Rectal smooth muscle tissue (tissue), 1 donor: Measurements from ENCODE around the gene PRX.
"Not testable (repeated sequence)": the region's sequence is repeated elsewhere in the genome, so short reads cannot be mapped to it uniquely, and the experiment has no call there.

ENCODE experiments used
- H3K27ac ChIP-seq: one replicate; pipeline ENCODE4 v1.7.0; 2013; ENCODE audit warnings: low read depth, low read length, inconsistent platforms
- H3K27me3 ChIP-seq: one replicate; pipeline ENCODE4 v1.7.0; 2013; ENCODE audit warnings: low read length; ENCODE audit not compliant: control insufficient read depth, insufficient read depth
- H3K36me3 ChIP-seq: one replicate; pipeline ENCODE4 v1.7.0; 2013; ENCODE audit warnings: low read length; ENCODE audit not compliant: control insufficient read depth, insufficient read depth
- H3K4me1 ChIP-seq: one replicate; pipeline ENCODE4 v1.7.0; 2013; ENCODE audit warnings: low read length; ENCODE audit not compliant: control insufficient read depth, insufficient read depth
- H3K4me3 ChIP-seq: one replicate; pipeline ENCODE4 v1.7.0; 2013; ENCODE audit warnings: low read length
- H3K9ac ChIP-seq: one replicate; pipeline ENCODE4 v1.7.0; 2013; ENCODE audit warnings: low read length

PRX gene

DNA sequence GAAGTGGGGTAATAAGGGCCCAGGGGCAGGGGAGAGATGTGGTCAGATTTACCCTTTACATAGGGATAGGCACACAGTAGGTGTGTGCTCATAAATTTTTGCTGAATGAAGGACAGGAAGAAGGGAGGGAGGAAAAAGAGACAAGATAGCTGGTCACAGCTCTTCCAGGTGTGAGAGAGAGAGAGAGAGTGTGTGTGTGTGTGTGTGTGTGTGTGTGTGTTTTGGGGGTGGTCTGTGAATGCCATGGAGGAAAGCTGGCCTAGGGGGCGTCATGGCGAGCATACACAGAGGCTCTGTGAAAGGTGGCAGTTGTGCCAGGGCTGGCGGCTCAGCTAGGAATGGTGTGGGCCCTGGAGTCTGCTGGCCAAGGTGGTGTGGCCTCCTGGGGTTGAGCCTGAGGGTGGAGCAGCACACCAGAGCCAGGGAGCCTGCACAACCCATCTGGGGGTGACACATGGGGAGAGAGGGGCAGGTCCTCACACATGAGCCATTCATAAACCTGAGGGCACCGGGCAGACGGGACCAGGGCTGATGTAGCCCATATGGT lies 6.0 kb upstream of the PRX start:
- no peaks in the 10 kb centered on the region for H3K27me3 ChIP-seq
- no peak overlapping the region for H3K9ac ChIP-seq
- H3K27ac ChIP-seq = no peak overlapping the region
- H3K4me3 ChIP-seq = no peak overlapping the region
- peaks cover 17% of the 10 kb centered on the region for H3K4me1 ChIP-seq
- no peaks in the 10 kb centered on the region for H3K36me3 ChIP-seq

DNA sequence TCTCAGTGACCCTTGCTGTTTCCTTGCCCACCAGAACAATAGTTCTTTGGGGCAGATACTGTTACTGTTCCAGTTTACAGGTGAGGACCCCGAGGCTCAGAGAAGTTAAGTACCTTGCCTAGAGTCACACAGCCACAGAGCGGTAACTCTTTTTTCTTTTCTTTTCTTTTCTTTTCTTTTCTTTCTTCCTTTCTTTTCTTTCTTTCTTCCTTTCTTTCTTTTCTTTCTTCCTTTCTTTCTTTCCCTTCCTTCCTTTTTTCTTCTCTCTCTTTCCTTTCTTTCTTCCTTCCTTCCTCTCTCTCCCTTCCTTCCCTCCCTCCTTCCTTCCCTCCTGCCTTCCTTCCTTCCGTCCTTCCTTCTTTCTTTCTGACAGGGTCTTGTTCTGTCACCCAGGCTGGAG lies 4.9 kb upstream of the PRX start:
- Histone ChIP-seq H3K36me3 (no peaks in the 10 kb centered on the region), H3K4me1 (peaks cover 15% of the 10 kb centered on the region), H3K9ac (no peak overlapping the region), H3K27me3 (no peaks in the 10 kb centered on the region), H3K27ac (peak overlapping the region; percentile 14), H3K4me3 (no peak overlapping the region)

- Histone ChIP-seq H3K4me3 (no peak overlapping the region), H3K27me3 (no peaks in the 10 kb centered on the region), H3K4me1 (peaks cover 11% of the 10 kb centered on the region), H3K36me3 (no peaks in the 10 kb centered on the region), H3K27ac (peak overlapping the region; percentile 43), H3K9ac (no peak overlapping the region)
Measured at GRCh38 chr19:40417643-40417981, 4.4 kb upstream of the PRX start.

DNA sequence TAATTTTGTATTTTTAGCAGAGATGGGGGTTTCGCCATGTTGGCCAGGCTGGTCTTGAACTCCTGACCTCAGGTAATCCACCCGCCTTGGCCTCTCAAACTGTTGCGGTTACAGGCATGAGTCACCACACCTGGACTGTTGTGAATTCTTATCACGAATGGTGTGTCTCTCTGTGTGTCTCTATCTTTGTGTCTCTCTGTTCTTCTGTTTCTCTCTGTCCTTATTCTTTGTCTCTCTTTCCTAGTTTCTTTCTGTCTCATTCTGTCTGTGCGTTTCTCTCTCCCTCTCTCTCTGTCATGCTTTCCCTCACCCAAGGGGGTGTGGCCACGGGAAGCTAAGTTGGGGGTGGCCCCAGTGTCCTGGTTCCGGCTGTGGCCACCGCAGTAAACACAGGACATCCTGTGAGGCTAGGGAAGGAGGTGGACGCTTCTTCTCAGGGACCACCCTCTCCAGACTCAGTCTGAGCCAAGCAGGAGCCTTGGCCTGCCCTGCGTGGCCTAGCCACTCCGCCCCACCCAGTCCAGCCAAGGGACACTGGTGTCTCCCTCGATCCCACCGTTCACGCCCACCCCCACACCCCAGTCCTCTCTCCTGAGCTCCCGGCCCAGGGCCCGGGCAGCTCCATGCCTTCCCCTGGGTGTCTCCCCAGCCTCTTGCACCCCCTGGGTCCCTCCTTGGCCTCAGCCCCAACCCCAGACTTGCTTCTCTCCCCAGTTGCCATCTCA lies 3.9 kb upstream of the PRX start:
- Histone ChIP-seq H3K4me1 (peaks cover 7% of the 10 kb centered on the region), H3K4me3 (no peak overlapping the region), H3K36me3 (no peaks in the 10 kb centered on the region), H3K27ac (peak overlapping the region; percentile 43), H3K9ac (no peak overlapping the region), H3K27me3 (no peaks in the 10 kb centered on the region)

GRCh38 chr19:40415768-40416167 lies 2.6 kb upstream of the PRX start:
- Histone ChIP-seq H3K4me3 (no peak overlapping the region), H3K9ac (no peak overlapping the region), H3K4me1 (no peaks in the 10 kb centered on the region), H3K36me3 (no peaks in the 10 kb centered on the region), H3K27me3 (no peaks in the 10 kb centered on the region), H3K27ac (no peak overlapping the region)

DNA sequence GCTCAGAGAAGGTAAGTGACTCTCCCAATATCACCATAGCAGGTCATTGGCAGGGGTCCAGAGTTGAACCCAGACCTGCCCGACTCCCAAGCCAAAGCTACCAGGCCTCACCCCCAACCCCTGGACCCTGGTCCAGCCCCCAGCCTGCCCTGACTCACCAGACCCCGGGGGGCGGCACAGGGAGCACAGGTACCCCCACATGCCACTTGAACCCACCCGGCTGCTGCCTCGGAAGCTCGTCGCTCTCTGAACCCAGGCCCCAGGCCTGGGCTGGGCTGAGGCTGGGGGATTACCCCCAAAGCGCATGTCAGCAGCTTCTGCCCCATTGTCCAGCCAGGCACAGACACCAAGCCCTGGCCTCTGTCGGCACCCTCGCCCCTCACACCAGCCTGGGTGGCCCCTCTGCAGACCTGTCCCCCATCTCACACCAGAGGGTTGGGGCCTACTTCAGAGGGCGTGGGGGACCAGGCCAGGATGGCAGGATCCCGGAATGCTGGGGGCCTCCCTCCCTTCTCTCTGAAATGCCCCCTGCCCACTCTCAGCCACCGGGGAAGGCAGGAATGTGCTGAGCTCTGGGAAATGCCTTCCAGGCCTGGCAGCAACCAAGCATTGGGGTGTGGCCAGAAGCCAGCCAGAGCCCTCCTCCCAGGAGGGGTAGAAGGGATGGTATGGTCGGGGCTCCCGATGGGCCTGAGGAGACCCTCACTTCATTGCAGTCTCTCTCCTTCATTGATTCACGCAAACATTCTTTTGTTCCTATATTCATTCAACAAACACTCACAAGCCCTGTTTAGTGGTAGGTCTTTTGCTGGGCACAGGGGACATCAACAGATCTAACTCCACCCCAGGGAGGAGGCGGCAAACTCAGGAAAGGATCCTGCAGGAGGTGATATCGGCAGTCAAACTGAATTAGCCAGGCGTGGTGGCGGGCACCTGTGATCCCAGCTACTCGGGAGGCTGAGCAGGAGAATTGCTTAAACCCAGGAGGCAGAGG lies 1.7 kb upstream of the PRX start:
- no peaks in the 10 kb centered on the region for H3K27me3 ChIP-seq
- H3K4me3 ChIP-seq = no peak overlapping the region
- H3K36me3 ChIP-seq = no peaks in the 10 kb centered on the region
- no peak overlapping the region for H3K9ac ChIP-seq
- H3K4me1 ChIP-seq = no peaks in the 10 kb centered on the region
- no peak overlapping the region for H3K27ac ChIP-seq

GRCh38 chr19:40412866-40413265 lies 312 bp downstream of the PRX start:
- H3K9ac ChIP-seq = no peak overlapping the region
- no peak overlapping the region for H3K4me3 ChIP-seq
- H3K4me1 ChIP-seq = no peaks in the 10 kb centered on the region
- no peak overlapping the region for H3K27ac ChIP-seq
- H3K27me3 ChIP-seq = no peaks in the 10 kb centered on the region
- H3K36me3 ChIP-seq = no peaks in the 10 kb centered on the region

GRCh38 chr19:40411958-40412499 lies 1.1 kb downstream of the PRX start:
- Histone ChIP-seq H3K36me3 (no peaks in the 10 kb centered on the region), H3K4me3 (no peak overlapping the region), H3K4me1 (no peaks in the 10 kb centered on the region), H3K27me3 (no peaks in the 10 kb centered on the region), H3K27ac (no peak overlapping the region), H3K9ac (no peak overlapping the region)

- Histone ChIP-seq H3K4me3 (no peak overlapping the region), H3K4me1 (no peaks in the 10 kb centered on the region), H3K27ac (no peak overlapping the region), H3K27me3 (no peaks in the 10 kb centered on the region), H3K36me3 (no peaks in the 10 kb centered on the region), H3K9ac (no peak overlapping the region)
Measured at GRCh38 chr19:40411125-40411842, 1.9 kb downstream of the PRX start.

DNA sequence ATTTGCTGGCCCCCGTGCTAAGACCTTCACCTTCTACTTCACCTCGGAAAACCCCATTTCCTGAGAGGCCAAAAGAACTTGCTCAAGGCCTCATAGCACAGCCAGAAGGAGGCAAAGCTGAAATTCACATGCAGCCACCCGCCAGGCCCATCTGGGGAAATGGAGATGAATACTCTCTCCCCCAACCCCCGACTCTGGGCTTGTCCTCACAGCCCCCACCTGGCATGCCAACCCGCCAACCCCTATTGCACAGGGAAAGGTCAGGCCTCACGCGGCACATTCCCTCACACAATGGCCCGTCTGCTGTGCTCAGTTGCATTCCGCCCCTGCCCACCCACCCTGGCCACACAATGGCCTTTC lies 3.2 kb downstream of the PRX start:
- H3K36me3 ChIP-seq = no peaks in the 10 kb centered on the region
- H3K9ac ChIP-seq = no peak overlapping the region
- no peaks in the 10 kb centered on the region for H3K27me3 ChIP-seq
- no peak overlapping the region for H3K4me3 ChIP-seq
- H3K4me1 ChIP-seq = no peaks in the 10 kb centered on the region
- no peak overlapping the region for H3K27ac ChIP-seq

DNA sequence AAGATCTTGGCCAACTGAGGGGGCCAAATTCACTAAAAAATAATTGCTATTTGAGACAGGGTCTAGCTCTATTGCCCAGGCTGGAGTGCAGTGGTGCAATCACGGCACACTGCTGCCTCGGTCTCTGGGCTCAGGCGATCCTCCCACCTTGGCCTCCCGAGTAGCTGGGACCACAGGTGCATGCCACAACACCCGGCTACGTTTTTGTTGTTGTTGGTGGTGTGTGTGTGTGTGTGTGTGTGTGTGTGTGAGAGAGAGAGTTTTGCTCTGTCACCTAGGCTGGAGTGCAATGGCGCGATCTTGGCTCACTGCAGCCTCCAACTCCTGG lies 4.6 kb downstream of the PRX start:
- not testable (repeated sequence) for H3K36me3 ChIP-seq, H3K27me3 ChIP-seq, H3K27ac ChIP-seq, H3K4me3 ChIP-seq, H3K9ac ChIP-seq, H3K4me1 ChIP-seq
